SK-N-SH (cell line): ENCODE data around the gene PFDN5. TPM values are rescaled to one million over a fixed set of nuclear protein-coding genes. Genes with fewer than 3 reads are reported as not detected.

Source experiments
- CTCF ChIA-PET: fragments of 300-600, 350-600 bp; formaldehyde crosslinking; extraction: SDS; loops from one replicate; lab custom pipeline; 2021; lab: Yijun Ruan, JAX
- POLR2A ChIA-PET: fragments of 350-600 bp; sonication (Branson Sonifier 250); formaldehyde crosslinking; extraction: SDS; loops from one replicate; lab custom pipeline; 2020; ENCODE audit warnings: antibody characterized with exemption, inconsistent platforms; lab: Yijun Ruan, JAX
- DNase-seq: peaks from one replicate; pipeline ENCODE4 v3.0.0; 2012
- H2AFZ ChIP-seq: fragments of 200-600 bp; sonication (generic); 2 replicates; pipeline ENCODE4 v1.8.1; 2016; ENCODE audit warnings: antibody characterized with exemption, mild to moderate bottlenecking, low read depth
- H3F3A ChIP-seq: fragments of 200-600 bp; sonication (generic); replicated peaks from 2 replicates; pipeline ENCODE3; 2016; ENCODE audit warnings: antibody characterized with exemption, mild to moderate bottlenecking; ENCODE audit not compliant: insufficient read depth
- H3K27ac ChIP-seq, 2 experiments: fragments of 200-500 bp in 1 of 2; fragments of 200-600 bp in 1 of 2; sonication (Bioruptor generic) in 1 of 2; sonication (generic), shearing (Covaris generic) in 1 of 2; 2 replicates each; pipeline versions ENCODE4 v1.5.1 to v1.6.1; 2014 to 2016; ENCODE audit warnings: low read depth in 2 of 2, inconsistent platforms in 1 of 2, low read length in 1 of 2, mild to moderate bottlenecking in 1 of 2, mixed read lengths in 1 of 2
- H3K27me3 ChIP-seq: fragments of 200-600 bp; sonication (generic), shearing (Covaris generic); 2 replicates; pipeline ENCODE4 v1.6.1; 2016; ENCODE audit warnings: mixed run types; ENCODE audit not compliant: insufficient read depth
- H3K36me3 ChIP-seq, 2 experiments: fragments of 200-500 bp in 1 of 2; fragments of 200-600 bp in 1 of 2; sonication (Bioruptor generic) in 1 of 2; sonication (generic) in 1 of 2; replicated peaks in 1 of 2; 2 replicates each; pipeline versions ENCODE3 to v1.5.1; 2014 to 2016; ENCODE audit warnings: low read length in 1 of 2, mild to moderate bottlenecking in 1 of 2; ENCODE audit not compliant: insufficient read depth in 2 of 2, control insufficient read depth in 1 of 2
- H3K4me1 ChIP-seq, 2 experiments: fragments of 200-500 bp in 1 of 2; fragments of 200-600 bp in 1 of 2; sonication (Bioruptor generic) in 1 of 2; sonication (generic), shearing (Covaris generic) in 1 of 2; 2 replicates each; pipeline versions ENCODE4 v1.5.1 to v1.6.1; 2014 to 2016; ENCODE audit warnings: low read depth in 1 of 2, low read length in 1 of 2, mixed run types in 1 of 2; ENCODE audit not compliant: insufficient read depth in 2 of 2, control insufficient read depth in 1 of 2
- H3K4me2 ChIP-seq: fragments of 200-600 bp; sonication (generic), shearing (Covaris generic); 2 replicates; pipeline ENCODE4 v1.6.1; 2017; ENCODE audit warnings: mixed run types
- H3K4me3 ChIP-seq, 2 experiments: fragments of 200-500 bp in 1 of 2; fragments of 200-600 bp in 1 of 2; sonication (Bioruptor generic) in 1 of 2; sonication (generic), shearing (Covaris generic) in 1 of 2; 2 replicates each; pipeline versions ENCODE4 v1.5.1 to v1.8.1; 2014 to 2016; ENCODE audit warnings: low read depth in 2 of 2, inconsistent platforms in 1 of 2, low read length in 1 of 2, mild to moderate bottlenecking in 1 of 2, mixed read lengths in 1 of 2, moderate library complexity in 1 of 2
- H3K79me2 ChIP-seq: fragments of 200-600 bp; sonication (generic); 2 replicates; pipeline ENCODE4 v1.8.1; 2017; ENCODE audit warnings: mild to moderate bottlenecking; ENCODE audit not compliant: insufficient read depth
- H3K9ac ChIP-seq: fragments of 200-600 bp; sonication (generic); 2 replicates; pipeline ENCODE4 v1.6.1; 2017; ENCODE audit warnings: mixed run types
- H3K9me2 ChIP-seq: fragments of 200-600 bp; sonication (generic); 2 replicates; pipeline ENCODE4 v1.6.1; 2017; ENCODE audit warnings: mixed run types
- H3K9me3 ChIP-seq: fragments of 200-600 bp; sonication (generic); 2 replicates; pipeline ENCODE4 v1.6.1; 2017; ENCODE audit warnings: mixed run types, mild to moderate bottlenecking, moderate library complexity
- H4K20me1 ChIP-seq: fragments of 200-600 bp; sonication (generic); 2 replicates; pipeline ENCODE4 v1.6.1; 2017; ENCODE audit warnings: mild to moderate bottlenecking, mixed run types; ENCODE audit not compliant: insufficient read depth
- EZH2phosphoT487 ChIP-seq: fragments of 200-600 bp; sonication (generic); IDR thresholded peaks from 2 replicates; pipeline ENCODE4 v1.6.1; 2017; ENCODE audit warnings: low read depth, mixed run types, mild to moderate bottlenecking, antibody characterized with exemption, moderate library complexity, borderline replicate concordance
- FOSL2 ChIP-seq: IDR thresholded peaks from 2 replicates; pipeline ENCODE4 v1.4.0; 2012; ENCODE audit warnings: low read depth, mild to moderate bottlenecking, moderate library complexity, borderline replicate concordance
- FOXM1 ChIP-seq: IDR thresholded peaks from 2 replicates; pipeline ENCODE4 v1.4.0; 2012; ENCODE audit warnings: low read depth, mild to moderate bottlenecking
- GATA2 ChIP-seq: sonication (generic); formaldehyde crosslinking; IDR thresholded peaks from 2 replicates; pipeline ENCODE4 v1.5.0; 2020; ENCODE audit warnings: mild to moderate bottlenecking, missing genetic modification reagents
- JUND ChIP-seq: IDR thresholded peaks from 2 replicates; pipeline ENCODE4 v1.4.0; 2012
- NFIC ChIP-seq: IDR thresholded peaks from 2 replicates; pipeline ENCODE4 v1.4.0; 2012; ENCODE audit warnings: borderline replicate concordance
- RAD21 ChIP-seq: IDR thresholded peaks from 2 replicates; pipeline ENCODE4 v1.6.1; 2012; ENCODE audit warnings: mild to moderate bottlenecking, low read length
- RFX5 ChIP-seq: IDR thresholded peaks from 2 replicates; pipeline ENCODE4 v1.6.1; 2012; ENCODE audit warnings: mild to moderate bottlenecking, improper control_type of control experiment, low read length
- RXRA ChIP-seq: IDR thresholded peaks from 2 replicates; pipeline ENCODE4 v1.4.0; 2012; ENCODE audit warnings: low read depth, mild to moderate bottlenecking, borderline replicate concordance
- SMC3 ChIP-seq: IDR thresholded peaks from 2 replicates; pipeline ENCODE4 v1.6.1; 2012; ENCODE audit warnings: low read depth, low read length, improper control_type of control experiment
- TAF1 ChIP-seq: IDR thresholded peaks from 2 replicates; pipeline ENCODE4 v1.6.1; 2012; ENCODE audit warnings: low read depth, mild to moderate bottlenecking, low read length, moderate library complexity, borderline replicate concordance
- TEAD4 ChIP-seq: IDR thresholded peaks from 2 replicates; pipeline ENCODE4 v1.4.0; 2012; ENCODE audit warnings: mild to moderate bottlenecking, borderline replicate concordance; ENCODE audit not compliant: insufficient read depth
- YY1 ChIP-seq: IDR thresholded peaks from 2 replicates; pipeline ENCODE4 v1.4.0; 2012; ENCODE audit warnings: low read depth, mild to moderate bottlenecking
- WGBS: methylation state at CpG from one replicate; pipeline ENCODE4 v1.1.6; 2017; ENCODE audit warnings: low lambda C conversion rate; 5-methylcytosine and 5-hydroxymethylcytosine counted together
- polyA plus RNA-seq, 3 experiments: library from polyadenylated mRNA; depleted of rRNA; stranded (reverse); fragments of >200 nt; gene quantifications; 2 replicates each; pipeline ENCODE4 v1.2.3, GENCODE V29; 2012
- TF ChIP-seq, protein P1 (sequence below): fragments of 150-350 bp; IDR thresholded peaks from 2 replicates; pipeline ENCODE4 v1.6.1; 2016; ENCODE audit warnings: mild to moderate bottlenecking, low read depth, low read length
- TF ChIP-seq, protein P2 (sequence below): IDR thresholded peaks from 2 replicates; pipeline ENCODE4 v1.6.1; 2012; ENCODE audit warnings: mild to moderate bottlenecking, low read depth, low read length, moderate library complexity
- TF ChIP-seq, protein P3 (sequence below): fragments of 200-600 bp; sonication (generic); IDR thresholded peaks from 2 replicates; pipeline ENCODE4 v1.6.1; 2017; ENCODE audit warnings: antibody characterized with exemption, mild to moderate bottlenecking, moderate library complexity

The PFDN5 gene
- polyA plus RNA-seq, 1 of the 3 experiments (the other 2 are of a cell fraction): 1,198 TPM

DNA sequence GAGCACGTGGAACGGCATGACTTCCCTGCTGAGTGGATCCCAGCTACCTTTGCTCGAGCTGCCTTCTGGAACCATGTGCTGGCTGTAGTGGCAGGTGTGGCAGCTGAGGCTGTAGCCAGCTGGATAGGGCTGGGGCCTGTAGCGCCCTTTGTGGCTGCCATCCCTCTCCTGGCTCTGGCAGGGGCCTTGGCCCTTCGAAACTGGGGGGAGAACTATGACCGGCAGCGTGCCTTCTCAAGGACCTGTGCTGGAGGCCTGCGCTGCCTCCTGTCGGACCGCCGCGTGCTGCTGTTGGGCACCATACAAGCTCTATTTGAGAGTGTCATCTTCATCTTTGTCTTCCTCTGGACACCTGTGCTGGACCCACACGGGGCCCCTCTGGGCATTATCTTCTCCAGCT lies 42.0 kb upstream of the PFDN5 start:
- H3K4me2 ChIP-seq: peak overlapping the region; percentile 97
- no peak for TF ChIP-seq RFX5
- peaks cover 0 to 16% of the 10 kb centered on the region in 2 experiments; a peak in 1 of 4 replicates for H3K4me1 ChIP-seq
- H4K20me1 ChIP-seq: no peaks in the 10 kb centered on the region
- peaks cover 5 to 11% of the 10 kb centered on the region in 2 experiments for H3K36me3 ChIP-seq
- H3K79me2 ChIP-seq: peaks cover 30% of the 10 kb centered on the region
- no peaks in the 10 kb centered on the region for H3K9me3 ChIP-seq
- H3K4me3 ChIP-seq: peak overlapping the region in 1 of 2 experiments; percentile 91; a peak in 2 of 4 replicates
- DNase-seq: no peak
- POLR2A ChIA-PET: interaction anchor here (1.1 to 2.7 kb wide), 2 partner anchors 34 to 73 kb away, joined by 4 to 16 read pairs; no protein-coding TSS in a partner anchor
- CTCF ChIA-PET: interaction anchor here (0.8 to 5.1 kb wide), 9 partner anchors 14 to 255 kb away, joined by 3 to 141 read pairs (median 5); partner anchors contain the start of genes ESPL1 and MYG1
- whole genome bisulfite sequencing: 93% methylated on average over 11 of the region's 13 CpGs
- H3K9me2 ChIP-seq: no peaks in the 10 kb centered on the region
- peak overlapping the region; percentile 83; the same call in 1 of the 2 replicates for H3K9ac ChIP-seq
- H3K27ac ChIP-seq: no peak overlapping the region
- no peaks in the 10 kb centered on the region for H3K27me3 ChIP-seq
- no peaks in the 10 kb centered on the region for H3F3A ChIP-seq
- H2AFZ ChIP-seq: no peak overlapping the region

DNA sequence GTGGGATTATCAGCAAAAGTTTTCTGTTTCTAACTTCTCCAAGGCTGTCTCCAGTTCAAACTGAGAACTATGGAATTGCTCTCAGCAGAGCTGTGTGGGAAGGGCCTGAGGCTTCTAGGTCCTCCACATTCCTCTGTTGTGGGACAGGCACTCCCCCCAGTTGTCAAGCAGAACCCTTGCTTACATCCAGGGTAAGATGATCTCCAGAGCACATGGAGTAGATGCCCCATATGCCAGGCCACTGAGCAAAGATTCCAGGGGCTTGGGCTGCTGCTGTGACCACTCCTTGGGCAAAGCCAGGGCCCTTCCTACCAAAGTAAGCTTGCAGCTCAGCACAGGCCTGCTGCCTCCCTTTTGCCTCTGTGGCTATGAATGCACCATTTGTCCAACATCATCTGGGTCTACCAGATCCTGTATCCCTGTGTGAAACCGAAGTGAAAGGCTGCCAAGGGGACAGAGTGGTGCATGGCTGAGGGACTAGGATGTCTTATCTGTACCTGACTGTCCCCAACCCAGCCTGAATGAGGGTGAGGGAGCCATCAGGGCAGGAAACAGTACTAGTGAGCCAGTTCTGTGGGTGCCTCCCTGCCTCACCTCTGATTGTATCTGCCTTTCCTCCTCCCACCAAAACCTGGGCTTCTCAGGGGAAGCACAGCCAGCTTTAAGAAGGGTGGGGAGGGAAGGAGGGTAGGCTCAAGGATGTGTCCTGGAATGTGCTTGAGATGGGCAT lies 40.4 kb upstream of the PFDN5 start:
- Histone ChIP-seq H3K4me1 (peaks cover 0 to 16% of the 10 kb centered on the region in 2 experiments; a peak in 1 of 4 replicates), H3K36me3 (peaks cover 5 to 11% of the 10 kb centered on the region in 2 experiments), H3K79me2 (peaks cover 30% of the 10 kb centered on the region), H4K20me1 (no peaks in the 10 kb centered on the region), H3K27ac (no peak overlapping the region), H3K9ac (no peak overlapping the region), H3K4me3 (no peak overlapping the region), H3K9me2 (no peaks in the 10 kb centered on the region), H2AFZ (no peak overlapping the region), H3K27me3 (no peaks in the 10 kb centered on the region), H3F3A (no peaks in the 10 kb centered on the region), H3K9me3 (no peaks in the 10 kb centered on the region)
- ChIA-PET POLR2A (no interaction called here), CTCF (interaction anchor here (1.3 to 5.1 kb wide), 3 partner anchors 9 to 42 kb away, joined by 3 to 141 read pairs (median 4); partner anchors contain the start of gene ESPL1)
- 30% methylated on average over 1 of the region's 1 CpG for WGBS
- DNase-seq: no peak
- TF ChIP-seq FOXM1: no peak
- no peak for TF ChIP-seq TAF1
- TF ChIP-seq YY1: no peak
- no peak for TF ChIP-seq SMC3
- TF ChIP-seq, protein P1, sequence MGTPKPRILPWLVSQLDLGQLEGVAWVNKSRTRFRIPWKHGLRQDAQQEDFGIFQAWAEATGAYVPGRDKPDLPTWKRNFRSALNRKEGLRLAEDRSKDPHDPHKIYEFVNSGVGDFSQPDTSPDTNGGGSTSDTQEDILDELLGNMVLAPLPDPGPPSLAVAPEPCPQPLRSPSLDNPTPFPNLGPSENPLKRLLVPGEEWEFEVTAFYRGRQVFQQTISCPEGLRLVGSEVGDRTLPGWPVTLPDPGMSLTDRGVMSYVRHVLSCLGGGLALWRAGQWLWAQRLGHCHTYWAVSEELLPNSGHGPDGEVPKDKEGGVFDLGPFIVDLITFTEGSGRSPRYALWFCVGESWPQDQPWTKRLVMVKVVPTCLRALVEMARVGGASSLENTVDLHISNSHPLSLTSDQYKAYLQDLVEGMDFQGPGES: no peak
- TF ChIP-seq RXRA: no peak
- TF ChIP-seq RAD21: no peak
- no peak for TF ChIP-seq FOSL2
- no peak for TF ChIP-seq EZH2phosphoT487
- TF ChIP-seq GATA2 (CRISPR knock-in tag): no peak
- TF ChIP-seq, protein P2, sequence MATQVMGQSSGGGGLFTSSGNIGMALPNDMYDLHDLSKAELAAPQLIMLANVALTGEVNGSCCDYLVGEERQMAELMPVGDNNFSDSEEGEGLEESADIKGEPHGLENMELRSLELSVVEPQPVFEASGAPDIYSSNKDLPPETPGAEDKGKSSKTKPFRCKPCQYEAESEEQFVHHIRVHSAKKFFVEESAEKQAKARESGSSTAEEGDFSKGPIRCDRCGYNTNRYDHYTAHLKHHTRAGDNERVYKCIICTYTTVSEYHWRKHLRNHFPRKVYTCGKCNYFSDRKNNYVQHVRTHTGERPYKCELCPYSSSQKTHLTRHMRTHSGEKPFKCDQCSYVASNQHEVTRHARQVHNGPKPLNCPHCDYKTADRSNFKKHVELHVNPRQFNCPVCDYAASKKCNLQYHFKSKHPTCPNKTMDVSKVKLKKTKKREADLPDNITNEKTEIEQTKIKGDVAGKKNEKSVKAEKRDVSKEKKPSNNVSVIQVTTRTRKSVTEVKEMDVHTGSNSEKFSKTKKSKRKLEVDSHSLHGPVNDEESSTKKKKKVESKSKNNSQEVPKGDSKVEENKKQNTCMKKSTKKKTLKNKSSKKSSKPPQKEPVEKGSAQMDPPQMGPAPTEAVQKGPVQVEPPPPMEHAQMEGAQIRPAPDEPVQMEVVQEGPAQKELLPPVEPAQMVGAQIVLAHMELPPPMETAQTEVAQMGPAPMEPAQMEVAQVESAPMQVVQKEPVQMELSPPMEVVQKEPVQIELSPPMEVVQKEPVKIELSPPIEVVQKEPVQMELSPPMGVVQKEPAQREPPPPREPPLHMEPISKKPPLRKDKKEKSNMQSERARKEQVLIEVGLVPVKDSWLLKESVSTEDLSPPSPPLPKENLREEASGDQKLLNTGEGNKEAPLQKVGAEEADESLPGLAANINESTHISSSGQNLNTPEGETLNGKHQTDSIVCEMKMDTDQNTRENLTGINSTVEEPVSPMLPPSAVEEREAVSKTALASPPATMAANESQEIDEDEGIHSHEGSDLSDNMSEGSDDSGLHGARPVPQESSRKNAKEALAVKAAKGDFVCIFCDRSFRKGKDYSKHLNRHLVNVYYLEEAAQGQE: no peak
- TF ChIP-seq TEAD4: no peak
- TF ChIP-seq, protein P3, sequence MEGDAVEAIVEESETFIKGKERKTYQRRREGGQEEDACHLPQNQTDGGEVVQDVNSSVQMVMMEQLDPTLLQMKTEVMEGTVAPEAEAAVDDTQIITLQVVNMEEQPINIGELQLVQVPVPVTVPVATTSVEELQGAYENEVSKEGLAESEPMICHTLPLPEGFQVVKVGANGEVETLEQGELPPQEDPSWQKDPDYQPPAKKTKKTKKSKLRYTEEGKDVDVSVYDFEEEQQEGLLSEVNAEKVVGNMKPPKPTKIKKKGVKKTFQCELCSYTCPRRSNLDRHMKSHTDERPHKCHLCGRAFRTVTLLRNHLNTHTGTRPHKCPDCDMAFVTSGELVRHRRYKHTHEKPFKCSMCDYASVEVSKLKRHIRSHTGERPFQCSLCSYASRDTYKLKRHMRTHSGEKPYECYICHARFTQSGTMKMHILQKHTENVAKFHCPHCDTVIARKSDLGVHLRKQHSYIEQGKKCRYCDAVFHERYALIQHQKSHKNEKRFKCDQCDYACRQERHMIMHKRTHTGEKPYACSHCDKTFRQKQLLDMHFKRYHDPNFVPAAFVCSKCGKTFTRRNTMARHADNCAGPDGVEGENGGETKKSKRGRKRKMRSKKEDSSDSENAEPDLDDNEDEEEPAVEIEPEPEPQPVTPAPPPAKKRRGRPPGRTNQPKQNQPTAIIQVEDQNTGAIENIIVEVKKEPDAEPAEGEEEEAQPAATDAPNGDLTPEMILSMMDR: no peak
- TF ChIP-seq JUND: no peak
- TF ChIP-seq NFIC: no peak
- TF ChIP-seq, all 33 proteins: peak for 0
- H3K4me2 ChIP-seq: no peak overlapping the region
